ENCODE results near the gene KCNJ6.

KCNJ6 gene

DNA sequence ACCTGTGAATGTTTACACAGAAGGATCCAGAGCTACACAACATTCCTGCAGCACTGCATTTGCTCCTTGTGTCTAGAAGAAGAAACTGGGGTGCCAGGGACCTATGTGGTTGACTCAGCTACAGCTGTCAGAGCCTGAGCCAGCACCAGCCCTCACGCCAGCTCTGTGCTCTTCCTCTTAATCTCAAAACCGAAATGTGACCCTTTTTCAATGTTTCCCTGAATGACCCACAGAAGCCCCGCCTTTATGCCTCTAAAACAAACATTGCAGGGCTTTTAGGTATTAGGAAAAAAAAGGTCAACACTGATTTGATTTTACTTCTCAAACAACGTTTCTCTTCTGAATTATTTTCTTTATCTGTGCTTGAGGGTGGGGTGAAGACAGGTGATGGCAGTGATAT, 289.2 kb downstream of the KCNJ6 start:
- no peak for DNase-seq (ENCODE audit: low read depth)
- TF ChIP-seq, protein P1, sequence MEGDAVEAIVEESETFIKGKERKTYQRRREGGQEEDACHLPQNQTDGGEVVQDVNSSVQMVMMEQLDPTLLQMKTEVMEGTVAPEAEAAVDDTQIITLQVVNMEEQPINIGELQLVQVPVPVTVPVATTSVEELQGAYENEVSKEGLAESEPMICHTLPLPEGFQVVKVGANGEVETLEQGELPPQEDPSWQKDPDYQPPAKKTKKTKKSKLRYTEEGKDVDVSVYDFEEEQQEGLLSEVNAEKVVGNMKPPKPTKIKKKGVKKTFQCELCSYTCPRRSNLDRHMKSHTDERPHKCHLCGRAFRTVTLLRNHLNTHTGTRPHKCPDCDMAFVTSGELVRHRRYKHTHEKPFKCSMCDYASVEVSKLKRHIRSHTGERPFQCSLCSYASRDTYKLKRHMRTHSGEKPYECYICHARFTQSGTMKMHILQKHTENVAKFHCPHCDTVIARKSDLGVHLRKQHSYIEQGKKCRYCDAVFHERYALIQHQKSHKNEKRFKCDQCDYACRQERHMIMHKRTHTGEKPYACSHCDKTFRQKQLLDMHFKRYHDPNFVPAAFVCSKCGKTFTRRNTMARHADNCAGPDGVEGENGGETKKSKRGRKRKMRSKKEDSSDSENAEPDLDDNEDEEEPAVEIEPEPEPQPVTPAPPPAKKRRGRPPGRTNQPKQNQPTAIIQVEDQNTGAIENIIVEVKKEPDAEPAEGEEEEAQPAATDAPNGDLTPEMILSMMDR (IDR thresholded peaks at IDR 0.05; ENCODE audit: control insufficient read depth, insufficient read depth, low read depth, low read length, missing control alignments) = no peak
- no peak overlapping the region for H3K4me3 ChIP-seq (ENCODE audit: control insufficient read depth, low read depth, low read length)

DNA sequence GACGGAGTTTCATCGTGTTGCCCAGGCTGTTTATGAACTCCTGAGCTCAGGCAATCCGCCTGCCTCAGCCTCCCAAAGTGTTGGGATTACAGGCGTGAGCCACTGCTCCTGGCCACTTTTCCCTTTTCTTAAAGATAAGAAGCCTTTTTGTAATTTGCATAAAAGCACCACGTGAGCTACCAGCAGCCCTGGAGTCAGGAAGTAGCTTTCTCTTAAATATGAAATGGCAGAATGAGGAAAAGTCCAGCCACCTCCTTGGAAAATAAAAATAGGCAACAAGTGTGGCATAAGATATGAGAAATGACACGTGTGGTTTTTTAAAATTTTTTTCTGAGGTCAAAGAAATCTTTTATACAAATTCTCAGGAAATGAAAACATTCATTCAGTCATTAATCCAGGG, 289.9 kb downstream of the KCNJ6 start:
- TF ChIP-seq, protein P1 (IDR thresholded peaks at IDR 0.05; ENCODE audit: control insufficient read depth, insufficient read depth, low read depth, low read length, missing control alignments) = no peak
- DNase-seq (ENCODE audit: low read depth) = no peak

DNA sequence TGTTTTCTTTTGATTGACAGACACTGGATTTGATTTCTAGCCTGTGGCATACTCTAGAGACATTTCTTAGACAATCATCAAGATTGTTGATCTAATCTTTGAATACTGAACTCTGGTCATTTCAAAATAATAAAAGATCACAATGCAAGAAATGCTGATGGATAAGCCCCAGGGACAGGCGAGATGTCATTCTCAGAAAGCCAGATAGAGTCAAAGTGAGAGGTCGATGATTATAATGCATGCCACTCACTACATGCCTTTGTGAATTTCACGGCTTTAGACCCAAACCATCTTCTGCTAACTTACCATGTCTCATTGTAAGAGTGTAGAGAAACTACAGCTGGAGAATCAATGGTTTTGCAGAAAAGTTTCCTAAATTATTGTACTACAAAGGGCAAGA, 292.6 kb downstream of the KCNJ6 start:
- no peak for DNase-seq (ENCODE audit: low read depth)
- TF ChIP-seq, protein P1 (IDR thresholded peaks at IDR 0.05; ENCODE audit: control insufficient read depth, insufficient read depth, low read depth, low read length, missing control alignments) = no peak
- no peak overlapping the region for H3K4me3 ChIP-seq (ENCODE audit: control insufficient read depth, low read depth, low read length)

More for the DNA sequence above, 289.9 kb downstream of the KCNJ6 start:
- H3K4me3 ChIP-seq (ENCODE audit: control insufficient read depth, low read depth, low read length) = no peak overlapping the region

DNA sequence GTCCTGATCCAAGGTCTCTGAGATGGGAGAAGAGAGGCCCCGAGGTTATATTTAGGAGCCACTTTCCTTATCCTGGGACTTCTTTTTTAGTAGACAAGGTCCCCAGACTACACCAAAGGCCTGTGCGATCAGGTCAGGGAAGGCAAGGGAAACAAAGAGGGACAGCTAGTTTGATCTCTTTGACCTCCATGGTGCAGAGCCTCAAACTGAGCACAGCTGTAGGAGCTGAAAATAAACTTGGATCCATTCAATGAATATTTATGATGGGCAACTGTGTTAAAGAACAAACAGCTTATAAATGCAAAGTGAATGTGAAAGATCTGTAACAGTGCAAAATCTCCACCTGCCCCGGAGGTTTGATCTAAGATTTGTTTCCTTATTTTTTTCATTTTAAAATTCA, 293.1 kb downstream of the KCNJ6 start:
- DNase-seq (ENCODE audit: low read depth) = no peak
- H3K4me3 ChIP-seq (ENCODE audit: control insufficient read depth, low read depth, low read length) = no peak overlapping the region
- TF ChIP-seq, protein P1 (IDR thresholded peaks at IDR 0.05; ENCODE audit: control insufficient read depth, insufficient read depth, low read depth, low read length, missing control alignments) = no peak

DNA sequence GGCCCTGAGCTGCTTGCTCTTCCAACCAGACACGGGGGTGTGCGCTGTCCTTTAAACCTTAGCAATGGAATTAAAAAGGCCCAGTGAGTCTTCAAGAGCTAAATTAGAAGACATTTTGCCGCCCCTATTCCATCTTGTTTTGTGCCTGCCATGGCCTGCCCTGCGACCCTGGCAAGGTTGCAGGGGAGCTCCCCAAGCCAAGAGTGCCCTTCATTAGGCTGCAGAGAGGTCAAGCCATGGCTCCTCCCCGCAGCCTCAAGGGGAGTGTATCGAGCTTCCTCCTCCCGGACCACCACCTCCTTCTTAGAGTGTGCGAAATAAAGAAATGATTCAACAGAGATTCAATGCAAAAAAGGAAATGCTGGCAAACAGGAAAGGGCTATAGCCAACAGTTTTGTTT, 293.5 kb downstream of the KCNJ6 start:
- H3K4me3 ChIP-seq (ENCODE audit: control insufficient read depth, low read depth, low read length) = no peak overlapping the region
- no peak for DNase-seq (ENCODE audit: low read depth)
- TF ChIP-seq, protein P1 (IDR thresholded peaks at IDR 0.05; ENCODE audit: control insufficient read depth, insufficient read depth, low read depth, low read length, missing control alignments) = no peak

DNA sequence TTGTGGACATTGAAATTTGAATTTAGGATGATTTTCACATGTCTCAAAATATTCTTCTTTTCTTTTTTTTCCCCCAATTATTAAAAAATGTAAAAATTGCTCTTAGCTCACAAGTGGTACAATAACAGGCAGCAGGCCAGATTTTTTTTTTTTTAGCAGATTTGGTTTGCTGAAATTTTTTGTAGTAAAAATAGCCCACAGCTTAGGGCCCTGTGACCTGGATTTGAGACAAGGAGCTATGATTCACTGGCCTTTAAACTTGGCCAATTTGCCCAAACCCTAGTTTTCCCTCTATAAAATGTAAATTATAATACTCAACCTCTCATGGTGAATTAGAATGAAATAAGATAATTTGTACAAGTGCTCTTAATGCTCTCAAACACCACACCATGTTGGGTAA, 295.9 kb downstream of the KCNJ6 start:
- DNase-seq (ENCODE audit: low read depth) = no peak
- no peak overlapping the region for H3K4me3 ChIP-seq (ENCODE audit: control insufficient read depth, low read depth, low read length)
- TF ChIP-seq, protein P1 (IDR thresholded peaks at IDR 0.05; ENCODE audit: control insufficient read depth, insufficient read depth, low read depth, low read length, missing control alignments) = no peak

DNA sequence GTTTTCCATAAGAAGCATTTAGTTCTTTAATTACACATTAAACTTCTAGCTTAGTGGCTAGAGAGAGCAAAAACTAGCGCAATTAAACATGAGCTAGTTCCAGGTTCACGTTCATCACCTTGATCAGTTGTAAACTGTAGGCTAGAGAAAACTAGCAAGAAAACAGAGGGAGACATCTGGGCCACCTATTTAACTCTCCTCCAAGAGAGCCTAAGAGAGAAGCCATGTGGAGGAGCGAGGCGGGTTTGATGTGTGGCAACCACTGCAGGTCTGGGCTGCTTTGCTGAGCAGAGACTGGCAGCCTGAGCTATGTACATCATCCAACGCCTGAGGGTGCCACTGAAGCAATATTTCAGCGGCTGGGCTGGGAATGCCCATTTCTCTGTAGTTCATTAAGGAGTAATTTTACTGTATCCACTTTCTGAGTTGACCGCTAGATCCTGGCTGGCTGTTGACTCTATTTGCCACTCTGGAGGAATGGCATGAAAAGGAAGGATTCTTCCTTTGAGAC, 296.7 kb downstream of the KCNJ6 start:
- DNase-seq (ENCODE audit: low read depth) = no peak
- H3K4me3 ChIP-seq (ENCODE audit: control insufficient read depth, low read depth, low read length) = no peak overlapping the region
- TF ChIP-seq, protein P1 (IDR thresholded peaks at IDR 0.05; ENCODE audit: control insufficient read depth, insufficient read depth, low read depth, low read length, missing control alignments) = no peak

Data from AG09309 (cell line).